ENCODE results near the gene TEX261.
"Not testable (repeated sequence)": the region's sequence is repeated elsewhere in the genome, so short reads cannot be mapped to it uniquely, and the experiment has no call there.

GRCh38 chr2:71023553-71024243 is 29.0 kb upstream of the TEX261 start:
- peak in 1 of 6 experiments; percentile 8 for TF ChIP-seq CTCF (IDR thresholded peaks at IDR 0.05)
- TF ChIP-seq POLR2A (IDR thresholded peaks at IDR 0.05): not testable (repeated sequence)

Measured in adrenal gland (tissue), 5 donors.